Measurements from ENCODE around the gene RNU5B-1. TPM values are rescaled to one million over a fixed set of nuclear protein-coding genes. Genes with fewer than 3 reads are reported as not detected.

RNU5B-1 gene
- 40.3 TPM for total RNA-seq
- long read RNA-seq, result 0 reads

DNA sequence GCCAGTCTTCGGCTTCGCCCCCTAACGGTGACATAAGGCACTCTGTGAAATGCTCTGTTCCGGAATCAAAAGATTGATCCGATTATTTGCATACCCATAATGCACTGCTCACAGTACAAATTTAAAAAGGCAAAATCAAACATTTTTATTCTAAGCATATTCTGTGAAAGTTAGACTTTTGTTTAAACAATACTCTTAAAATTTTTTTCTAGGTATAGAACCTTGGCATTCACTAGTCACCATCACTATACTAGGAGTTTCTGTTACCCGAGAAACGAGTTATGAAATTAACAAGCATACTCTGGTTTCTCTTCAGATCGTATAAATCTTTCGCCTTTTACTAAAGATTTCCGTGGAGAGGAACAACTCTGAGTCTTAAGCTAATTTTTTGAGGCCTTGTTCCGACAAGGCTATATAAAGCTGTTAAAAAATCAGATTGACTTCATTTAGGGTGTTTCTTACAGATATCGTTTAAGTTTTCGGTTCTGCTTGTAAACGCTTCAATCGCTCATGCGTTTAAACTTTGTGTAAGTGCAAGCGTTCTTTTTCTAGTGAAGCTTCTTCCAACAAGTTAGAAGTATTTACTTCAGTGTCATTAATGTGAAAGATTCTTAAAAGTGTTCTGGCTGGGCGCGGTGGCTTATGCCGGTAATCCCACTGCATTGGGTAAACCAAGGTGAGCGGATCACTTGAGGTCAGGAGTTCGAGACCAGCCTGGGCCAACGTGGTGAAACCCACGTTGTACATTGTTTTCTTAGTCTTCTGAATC, at the start of gene RNU5B-1:
Gene RNU5B-1, plus strand, starts transcription at position 297 of the 769 bp plus-strand sequence.
- DNase-seq, result peak; percentile 66
- Histone ChIP-seq H3K27ac (replicated peaks) (peak within 1 kb of the TSS; percentile 99), H3K9me3 (replicated peaks) (no peaks in the 10 kb centered on the region), H3K27me3 (ENCODE audit: low read depth) (no peaks in the 10 kb centered on the region), H3K4me1 (peaks cover 15% of the 10 kb centered on the region), H3K36me3 (no peaks in the 10 kb centered on the region), H3K4me3 (peak within 1 kb of the TSS; percentile 75)
- TF ChIP-seq, protein P1, sequence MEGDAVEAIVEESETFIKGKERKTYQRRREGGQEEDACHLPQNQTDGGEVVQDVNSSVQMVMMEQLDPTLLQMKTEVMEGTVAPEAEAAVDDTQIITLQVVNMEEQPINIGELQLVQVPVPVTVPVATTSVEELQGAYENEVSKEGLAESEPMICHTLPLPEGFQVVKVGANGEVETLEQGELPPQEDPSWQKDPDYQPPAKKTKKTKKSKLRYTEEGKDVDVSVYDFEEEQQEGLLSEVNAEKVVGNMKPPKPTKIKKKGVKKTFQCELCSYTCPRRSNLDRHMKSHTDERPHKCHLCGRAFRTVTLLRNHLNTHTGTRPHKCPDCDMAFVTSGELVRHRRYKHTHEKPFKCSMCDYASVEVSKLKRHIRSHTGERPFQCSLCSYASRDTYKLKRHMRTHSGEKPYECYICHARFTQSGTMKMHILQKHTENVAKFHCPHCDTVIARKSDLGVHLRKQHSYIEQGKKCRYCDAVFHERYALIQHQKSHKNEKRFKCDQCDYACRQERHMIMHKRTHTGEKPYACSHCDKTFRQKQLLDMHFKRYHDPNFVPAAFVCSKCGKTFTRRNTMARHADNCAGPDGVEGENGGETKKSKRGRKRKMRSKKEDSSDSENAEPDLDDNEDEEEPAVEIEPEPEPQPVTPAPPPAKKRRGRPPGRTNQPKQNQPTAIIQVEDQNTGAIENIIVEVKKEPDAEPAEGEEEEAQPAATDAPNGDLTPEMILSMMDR (IDR thresholded peaks at IDR 0.05; ENCODE audit: borderline replicate concordance), result peak; percentile 94
- intact Hi-C loops (cut with micrococcal nuclease), result no loop called here

DNA sequence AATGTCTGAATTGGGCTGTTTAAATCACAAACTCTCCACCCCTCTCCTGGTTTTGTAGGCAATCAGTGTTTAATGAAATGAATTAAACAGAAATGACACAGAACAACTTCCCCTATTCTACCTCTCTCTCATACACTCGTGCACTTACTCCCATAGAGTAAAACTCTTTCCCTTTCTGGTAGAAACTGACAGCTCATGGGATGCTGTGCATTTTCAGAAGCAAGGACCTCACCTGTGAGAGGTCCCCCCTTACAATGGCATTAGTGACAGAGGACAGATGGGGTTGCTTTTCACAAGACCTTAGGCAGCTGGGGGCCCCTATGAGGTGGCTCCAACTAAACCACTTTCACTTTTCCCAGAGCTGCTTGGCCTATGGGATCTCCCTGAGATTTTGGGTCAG, 49.7 kb upstream of the RNU5B-1 start:
- Histone ChIP-seq H3K4me1 (peaks cover 8% of the 10 kb centered on the region), H3K36me3 (peaks cover 30% of the 10 kb centered on the region), H3K9me3 (replicated peaks) (no peaks in the 10 kb centered on the region), H3K27ac (replicated peaks) (no peak overlapping the region), H3K27me3 (ENCODE audit: low read depth) (no peaks in the 10 kb centered on the region), H3K4me3 (no peak overlapping the region)
- no peak for DNase-seq
- TF ChIP-seq, protein P1 (IDR thresholded peaks at IDR 0.05; ENCODE audit: borderline replicate concordance), result no peak
- intact Hi-C loops (cut with micrococcal nuclease), result no loop called here

- intact Hi-C loops (cut with micrococcal nuclease), result no loop called here
- Histone ChIP-seq H3K27me3 (ENCODE audit: low read depth) (no peaks in the 10 kb centered on the region), H3K4me3 (no peak overlapping the region), H3K27ac (replicated peaks) (no peak overlapping the region), H3K9me3 (replicated peaks) (no peaks in the 10 kb centered on the region), H3K4me1 (peaks cover 8% of the 10 kb centered on the region), H3K36me3 (peaks cover 39% of the 10 kb centered on the region)
- TF ChIP-seq, protein P1 (IDR thresholded peaks at IDR 0.05; ENCODE audit: borderline replicate concordance), result no peak
- DNase-seq, result no peak
Measured at GRCh38 chr15:65255486-65256140, 48.9 kb upstream of the RNU5B-1 start.

DNA sequence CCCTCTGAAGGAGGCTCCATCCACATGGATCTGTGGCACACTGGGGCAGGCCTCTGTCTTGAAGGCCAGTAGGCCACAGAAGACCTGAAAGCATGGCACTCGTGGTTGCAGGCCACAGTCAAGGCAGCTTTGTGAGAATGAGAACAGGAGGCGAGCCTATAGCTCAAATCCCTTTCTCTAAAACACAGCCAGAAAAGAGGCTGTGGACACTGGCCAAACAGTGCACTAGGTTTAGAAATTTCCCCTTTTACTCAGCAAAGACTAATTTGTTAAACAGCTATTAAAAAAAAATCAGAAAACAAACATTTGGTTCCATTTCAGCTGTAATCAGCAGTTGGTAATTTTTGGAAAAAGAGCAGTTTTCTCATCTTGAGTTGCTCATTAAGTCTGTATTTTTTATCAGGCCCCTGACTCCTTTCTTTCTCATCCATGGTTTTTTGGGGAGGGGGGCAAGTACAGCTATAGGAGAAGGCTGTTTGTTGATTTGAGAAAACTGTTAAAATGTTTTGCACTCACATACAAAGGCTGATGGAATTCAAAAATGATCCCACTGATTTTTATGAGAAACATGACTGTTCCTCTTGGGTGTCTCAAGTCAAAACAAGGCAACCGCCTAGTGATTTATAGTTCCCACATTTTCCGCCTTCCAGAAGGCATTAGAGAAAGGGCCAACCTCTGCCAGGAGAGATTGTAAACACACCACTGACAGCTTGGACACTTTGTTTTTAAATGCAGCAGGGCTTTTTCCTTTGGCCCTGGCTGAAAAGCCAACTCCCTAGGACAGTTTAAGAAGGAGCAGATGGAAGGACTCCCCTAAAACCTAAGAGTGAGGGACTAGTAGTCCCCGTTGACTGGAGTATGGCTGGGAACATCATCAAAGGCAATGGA, 45.9 kb upstream of the RNU5B-1 start:
- intact Hi-C loops (cut with micrococcal nuclease), result no loop called here
- TF ChIP-seq, protein P1 (IDR thresholded peaks at IDR 0.05; ENCODE audit: borderline replicate concordance), result no peak
- H3K4me1 ChIP-seq, result peaks cover 8% of the 10 kb centered on the region
- DNase-seq, result no peak
- no peaks in the 10 kb centered on the region for H3K27me3 ChIP-seq (ENCODE audit: low read depth)
- peak overlapping the region; percentile 66 for H3K27ac ChIP-seq (replicated peaks)
- H3K9me3 ChIP-seq (replicated peaks), result no peaks in the 10 kb centered on the region
- no peak overlapping the region for H3K4me3 ChIP-seq
- H3K36me3 ChIP-seq, result peaks cover 60% of the 10 kb centered on the region

DNA sequence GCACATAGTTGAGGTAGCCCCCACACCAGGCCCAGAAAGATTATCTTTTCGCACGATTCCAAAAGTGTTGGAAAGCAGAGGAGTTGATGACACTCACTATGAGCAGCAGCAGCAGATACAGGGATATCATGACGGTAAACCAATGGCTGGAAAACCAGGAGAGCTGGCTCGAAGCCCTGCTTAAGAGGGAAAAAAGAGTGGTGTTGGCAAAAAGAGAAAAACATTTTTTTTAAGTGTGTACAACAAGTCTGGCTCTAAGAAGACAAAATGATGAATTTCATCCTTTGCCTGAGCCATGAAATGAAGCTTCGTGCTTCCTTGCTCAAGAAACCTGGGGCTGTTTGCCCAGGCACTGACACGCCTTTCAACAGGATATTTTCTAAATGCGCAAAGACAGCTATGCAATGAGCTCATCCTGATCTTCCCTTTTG, 45.1 kb upstream of the RNU5B-1 start:
- peak overlapping the region; percentile 66 for H3K27ac ChIP-seq (replicated peaks)
- no peaks in the 10 kb centered on the region for H3K9me3 ChIP-seq (replicated peaks)
- no peak overlapping the region for H3K4me3 ChIP-seq
- peaks cover 8% of the 10 kb centered on the region for H3K4me1 ChIP-seq
- peak; percentile 49 for DNase-seq
- TF ChIP-seq, protein P1 (IDR thresholded peaks at IDR 0.05; ENCODE audit: borderline replicate concordance), result no peak
- no peaks in the 10 kb centered on the region for H3K27me3 ChIP-seq (ENCODE audit: low read depth)
- H3K36me3 ChIP-seq, result peaks cover 60% of the 10 kb centered on the region
- intact Hi-C loops (cut with micrococcal nuclease), result no loop called here

Measured in left ventricle myocardium inferior (tissue), 1 donor.